GM10266 (cell line): ENCODE results near the gene U2AF2.

Experiments used
- DNase-seq: peaks from one replicate; pipeline ENCODE4 v3.0.0; 2012; ENCODE audit errors: extremely low spot score
- TF ChIP-seq, protein P1 (sequence below): IDR thresholded peaks from 2 replicates; pipeline ENCODE4 v1.5.1; 2012; ENCODE audit warnings: mild to moderate bottlenecking, low read depth; ENCODE audit not compliant: control insufficient read depth, insufficient read depth; ENCODE audit errors: missing control alignments

U2AF2 gene

DNA sequence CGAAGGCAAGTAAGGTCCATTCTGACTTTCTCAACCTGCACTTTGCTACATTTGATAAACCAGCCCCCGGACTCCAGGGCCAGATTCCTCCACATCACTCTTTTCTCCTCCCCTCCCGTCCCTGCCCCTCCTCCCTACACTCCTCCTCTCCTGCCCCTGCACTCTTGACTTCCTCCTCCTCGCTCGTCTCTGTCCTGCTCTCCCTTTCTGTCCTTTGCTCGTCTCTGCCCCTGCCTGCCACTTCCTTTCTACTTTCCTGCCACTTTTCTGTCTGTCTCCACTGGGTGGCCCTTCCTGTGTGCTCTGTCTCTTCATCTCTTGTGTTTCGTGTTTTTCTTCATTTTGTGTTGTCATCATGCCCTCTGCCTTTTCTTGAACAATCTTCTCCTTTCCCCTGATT is 7.0 kb downstream of the U2AF2 start:
- TF ChIP-seq, protein P1, sequence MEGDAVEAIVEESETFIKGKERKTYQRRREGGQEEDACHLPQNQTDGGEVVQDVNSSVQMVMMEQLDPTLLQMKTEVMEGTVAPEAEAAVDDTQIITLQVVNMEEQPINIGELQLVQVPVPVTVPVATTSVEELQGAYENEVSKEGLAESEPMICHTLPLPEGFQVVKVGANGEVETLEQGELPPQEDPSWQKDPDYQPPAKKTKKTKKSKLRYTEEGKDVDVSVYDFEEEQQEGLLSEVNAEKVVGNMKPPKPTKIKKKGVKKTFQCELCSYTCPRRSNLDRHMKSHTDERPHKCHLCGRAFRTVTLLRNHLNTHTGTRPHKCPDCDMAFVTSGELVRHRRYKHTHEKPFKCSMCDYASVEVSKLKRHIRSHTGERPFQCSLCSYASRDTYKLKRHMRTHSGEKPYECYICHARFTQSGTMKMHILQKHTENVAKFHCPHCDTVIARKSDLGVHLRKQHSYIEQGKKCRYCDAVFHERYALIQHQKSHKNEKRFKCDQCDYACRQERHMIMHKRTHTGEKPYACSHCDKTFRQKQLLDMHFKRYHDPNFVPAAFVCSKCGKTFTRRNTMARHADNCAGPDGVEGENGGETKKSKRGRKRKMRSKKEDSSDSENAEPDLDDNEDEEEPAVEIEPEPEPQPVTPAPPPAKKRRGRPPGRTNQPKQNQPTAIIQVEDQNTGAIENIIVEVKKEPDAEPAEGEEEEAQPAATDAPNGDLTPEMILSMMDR: no peak
- no peak for DNase-seq

DNA sequence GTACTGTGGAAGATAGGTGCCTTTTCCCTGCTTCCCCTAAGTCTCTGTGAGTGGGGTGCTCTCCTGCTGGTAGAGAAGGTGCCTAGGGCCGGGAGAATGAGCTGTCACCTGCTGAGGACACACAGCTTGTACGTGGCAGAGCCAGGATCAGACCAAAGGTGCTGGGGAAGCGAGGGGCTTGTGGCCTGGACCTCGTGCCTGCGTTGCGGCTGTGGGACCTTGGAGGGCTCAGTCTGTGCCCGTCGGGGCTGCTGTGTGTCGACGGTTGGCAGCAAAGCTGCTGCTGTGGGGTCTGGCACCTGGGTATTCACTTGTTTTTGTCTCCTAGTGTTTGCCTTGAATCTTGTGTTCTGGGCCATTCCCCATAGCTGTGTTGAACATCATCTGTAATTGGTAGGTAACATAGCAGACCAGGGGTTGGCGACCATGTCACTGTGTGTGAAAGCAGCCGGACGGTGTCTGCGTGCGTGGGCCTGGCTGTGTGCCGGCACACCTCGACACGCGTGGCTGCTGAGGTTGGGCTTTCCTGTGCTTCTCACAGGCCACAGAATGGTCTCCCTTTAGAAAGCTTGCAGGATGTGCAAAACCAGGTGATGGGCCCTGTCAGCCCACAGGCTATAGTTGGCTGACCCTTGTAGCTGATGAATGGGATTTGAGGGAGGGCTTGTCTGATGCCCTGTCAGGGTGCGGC is 9.2 kb downstream of the U2AF2 start:
- DNase-seq: no peak
- TF ChIP-seq, protein P1: no peak

DNA sequence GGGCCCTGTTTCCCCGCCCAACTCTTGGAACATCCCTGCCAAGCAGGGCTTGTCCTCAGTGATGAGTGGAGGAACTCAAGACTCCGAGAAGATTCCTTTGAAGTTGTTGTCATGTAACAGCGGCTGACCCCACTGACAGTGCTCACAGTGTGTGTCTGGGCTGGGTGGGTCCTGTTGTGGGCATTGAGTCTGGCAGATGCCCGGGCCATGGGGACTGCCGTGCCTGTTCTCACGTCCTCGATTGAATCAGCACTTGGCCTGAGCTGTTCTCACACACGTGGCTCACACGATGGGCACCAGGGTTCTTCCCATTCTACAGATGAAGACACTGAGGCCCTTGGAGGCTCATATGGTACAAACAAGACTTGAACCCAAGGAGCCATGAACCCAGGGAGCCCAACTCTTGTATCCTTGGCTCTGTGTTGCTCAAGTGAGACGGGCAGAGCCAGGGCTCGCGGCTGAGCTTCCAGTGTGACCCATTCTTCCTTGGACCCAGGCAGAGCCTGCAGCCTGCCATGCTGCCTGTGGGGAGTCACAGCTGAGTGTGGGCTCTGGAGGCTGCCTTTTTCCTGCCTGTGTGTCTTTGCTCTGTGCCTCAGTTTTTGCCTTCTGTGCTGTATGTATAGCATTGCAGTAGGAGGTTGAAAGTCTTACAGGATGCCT is 11.6 kb downstream of the U2AF2 start:
- TF ChIP-seq, protein P1: no peak
- DNase-seq: no peak

DNA sequence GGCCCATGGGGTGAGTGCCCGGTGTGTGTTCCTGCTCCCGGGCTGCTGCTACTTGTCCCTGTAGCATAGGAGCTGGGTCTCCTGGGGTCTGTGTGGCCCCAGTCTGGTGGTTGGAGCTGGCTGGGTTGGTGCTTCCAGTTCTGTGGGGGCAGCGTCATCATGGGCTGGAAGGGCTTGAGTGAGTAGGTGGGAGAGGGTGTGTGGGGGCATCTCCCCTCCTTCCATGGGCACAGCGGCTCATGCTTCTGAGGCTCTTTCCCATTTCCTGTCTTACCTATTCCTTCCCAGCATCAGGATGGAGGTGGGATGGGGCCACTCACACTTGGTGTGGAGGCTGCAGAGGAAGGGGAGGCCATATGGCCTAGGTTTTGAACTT is 12.2 kb downstream of the U2AF2 start:
- no peak for DNase-seq
- TF ChIP-seq, protein P1: no peak

DNA sequence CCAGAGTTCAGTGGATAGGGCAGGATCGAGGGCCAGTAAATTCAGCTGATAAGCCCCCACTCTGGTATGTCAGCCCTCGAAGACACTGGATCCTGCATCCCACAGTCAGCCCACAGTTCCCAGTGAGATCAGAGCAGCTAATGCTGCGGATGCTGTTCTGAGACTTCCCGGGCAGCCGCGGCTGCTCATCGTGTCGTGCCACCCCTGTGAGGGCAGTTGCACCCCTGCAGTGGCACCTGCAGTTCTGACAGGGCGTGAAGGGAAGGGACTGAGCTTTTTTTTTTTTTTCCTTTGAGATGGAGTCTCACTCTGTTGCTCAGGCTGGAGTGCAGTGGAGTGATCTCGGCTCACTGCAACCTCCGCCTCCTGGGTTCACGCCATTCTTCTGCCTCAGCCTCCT is 12.7 kb downstream of the U2AF2 start:
- TF ChIP-seq, protein P1: no peak
- DNase-seq: no peak

DNA sequence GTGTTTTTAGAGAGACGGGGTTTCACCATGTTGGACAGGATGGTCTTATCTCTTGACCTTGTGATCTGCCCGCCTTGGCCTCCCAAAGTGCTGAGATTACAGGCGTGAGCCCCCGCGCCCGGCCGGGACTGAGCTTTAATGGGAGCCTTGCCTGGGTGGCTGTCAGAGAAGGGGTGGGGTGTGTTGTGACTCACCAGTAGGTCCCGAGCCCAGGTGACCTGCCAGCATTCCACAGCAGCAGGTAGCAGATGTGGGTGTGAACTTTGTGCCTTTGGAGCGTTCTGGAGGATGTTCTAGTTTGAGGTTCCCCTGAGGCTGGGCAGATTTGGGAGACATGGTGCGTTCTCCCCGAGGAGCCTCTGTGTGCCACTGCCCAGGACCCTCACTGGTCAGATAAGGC is 13.1 kb downstream of the U2AF2 start:
- DNase-seq: no peak
- TF ChIP-seq, protein P1: no peak
